Measurements from ENCODE around the gene SEC63.

Gene SEC63

GRCh38 chr6:107845777-107846176, 112.2 kb downstream of the SEC63 start:
- TF ChIP-seq CSDC2 (CRISPR knock-in tag; IDR thresholded peaks at IDR 0.05) (no peak), ZNF565 (CRISPR knock-in tag; conservative IDR thresholded peaks at IDR 0.05; ENCODE audit: low read depth) (no peak), TOX (CRISPR knock-in tag; IDR thresholded peaks at IDR 0.05; ENCODE audit: borderline replicate concordance) (no peak), ZFP30 (CRISPR knock-in tag; IDR thresholded peaks at IDR 0.05) (no peak), POU6F1 (CRISPR knock-in tag; IDR thresholded peaks at IDR 0.05; ENCODE audit: borderline replicate concordance, low read depth) (no peak), TCF4 (CRISPR knock-in tag; IDR thresholded peaks at IDR 0.05; ENCODE audit: borderline replicate concordance) (no peak), ZNF70 (CRISPR knock-in tag; IDR thresholded peaks at IDR 0.05) (no peak), SNAI2 (CRISPR knock-in tag; IDR thresholded peaks at IDR 0.05) (no peak), ISL1 (CRISPR knock-in tag; IDR thresholded peaks at IDR 0.05) (no peak), ARNTL (CRISPR knock-in tag; IDR thresholded peaks at IDR 0.05; ENCODE audit: borderline replicate concordance, low read depth) (no peak), ZFP3 (CRISPR knock-in tag; IDR thresholded peaks at IDR 0.05) (no peak), GLIS3 (CRISPR knock-in tag; IDR thresholded peaks at IDR 0.05) (no peak), PATZ1 (CRISPR knock-in tag; IDR thresholded peaks at IDR 0.05; ENCODE audit: borderline replicate concordance) (no peak), ZC3H10 (CRISPR knock-in tag; IDR thresholded peaks at IDR 0.05) (no peak), OSR1 (CRISPR knock-in tag; IDR thresholded peaks at IDR 0.05) (no peak), PPARA (CRISPR knock-in tag; IDR thresholded peaks at IDR 0.05; ENCODE audit: borderline replicate concordance) (no peak), ZNF8 (CRISPR knock-in tag; IDR thresholded peaks at IDR 0.05) (no peak), BACH2 (CRISPR knock-in tag; IDR thresholded peaks at IDR 0.05; ENCODE audit: borderline replicate concordance) (no peak)
- TF ChIP-seq, protein P1, sequence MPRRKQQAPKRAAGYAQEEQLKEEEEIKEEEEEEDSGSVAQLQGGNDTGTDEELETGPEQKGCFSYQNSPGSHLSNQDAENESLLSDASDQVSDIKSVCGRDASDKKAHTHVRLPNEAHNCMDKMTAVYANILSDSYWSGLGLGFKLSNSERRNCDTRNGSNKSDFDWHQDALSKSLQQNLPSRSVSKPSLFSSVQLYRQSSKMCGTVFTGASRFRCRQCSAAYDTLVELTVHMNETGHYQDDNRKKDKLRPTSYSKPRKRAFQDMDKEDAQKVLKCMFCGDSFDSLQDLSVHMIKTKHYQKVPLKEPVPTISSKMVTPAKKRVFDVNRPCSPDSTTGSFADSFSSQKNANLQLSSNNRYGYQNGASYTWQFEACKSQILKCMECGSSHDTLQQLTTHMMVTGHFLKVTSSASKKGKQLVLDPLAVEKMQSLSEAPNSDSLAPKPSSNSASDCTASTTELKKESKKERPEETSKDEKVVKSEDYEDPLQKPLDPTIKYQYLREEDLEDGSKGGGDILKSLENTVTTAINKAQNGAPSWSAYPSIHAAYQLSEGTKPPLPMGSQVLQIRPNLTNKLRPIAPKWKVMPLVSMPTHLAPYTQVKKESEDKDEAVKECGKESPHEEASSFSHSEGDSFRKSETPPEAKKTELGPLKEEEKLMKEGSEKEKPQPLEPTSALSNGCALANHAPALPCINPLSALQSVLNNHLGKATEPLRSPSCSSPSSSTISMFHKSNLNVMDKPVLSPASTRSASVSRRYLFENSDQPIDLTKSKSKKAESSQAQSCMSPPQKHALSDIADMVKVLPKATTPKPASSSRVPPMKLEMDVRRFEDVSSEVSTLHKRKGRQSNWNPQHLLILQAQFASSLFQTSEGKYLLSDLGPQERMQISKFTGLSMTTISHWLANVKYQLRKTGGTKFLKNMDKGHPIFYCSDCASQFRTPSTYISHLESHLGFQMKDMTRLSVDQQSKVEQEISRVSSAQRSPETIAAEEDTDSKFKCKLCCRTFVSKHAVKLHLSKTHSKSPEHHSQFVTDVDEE (CRISPR knock-in tag; IDR thresholded peaks at IDR 0.05) = no peak
- TF ChIP-seq, protein P2, sequence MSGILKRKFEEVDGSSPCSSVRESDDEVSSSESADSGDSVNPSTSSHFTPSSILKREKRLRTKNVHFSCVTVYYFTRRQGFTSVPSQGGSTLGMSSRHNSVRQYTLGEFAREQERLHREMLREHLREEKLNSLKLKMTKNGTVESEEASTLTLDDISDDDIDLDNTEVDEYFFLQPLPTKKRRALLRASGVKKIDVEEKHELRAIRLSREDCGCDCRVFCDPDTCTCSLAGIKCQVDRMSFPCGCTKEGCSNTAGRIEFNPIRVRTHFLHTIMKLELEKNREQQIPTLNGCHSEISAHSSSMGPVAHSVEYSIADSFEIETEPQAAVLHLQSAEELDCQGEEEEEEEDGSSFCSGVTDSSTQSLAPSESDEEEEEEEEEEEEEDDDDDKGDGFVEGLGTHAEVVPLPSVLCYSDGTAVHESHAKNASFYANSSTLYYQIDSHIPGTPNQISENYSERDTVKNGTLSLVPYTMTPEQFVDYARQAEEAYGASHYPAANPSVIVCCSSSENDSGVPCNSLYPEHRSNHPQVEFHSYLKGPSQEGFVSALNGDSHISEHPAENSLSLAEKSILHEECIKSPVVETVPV (CRISPR knock-in tag; IDR thresholded peaks at IDR 0.05) = no peak
- no peak for ATAC-seq

- no peak for TF ChIP-seq ZC3H10 (CRISPR knock-in tag; IDR thresholded peaks at IDR 0.05)
- TF ChIP-seq ISL1 (CRISPR knock-in tag; IDR thresholded peaks at IDR 0.05) = no peak
- no peak for TF ChIP-seq ZNF70 (CRISPR knock-in tag; IDR thresholded peaks at IDR 0.05)
- TF ChIP-seq ZNF565 (CRISPR knock-in tag; conservative IDR thresholded peaks at IDR 0.05; ENCODE audit: low read depth) = no peak
- no peak for TF ChIP-seq ARNTL (CRISPR knock-in tag; IDR thresholded peaks at IDR 0.05; ENCODE audit: borderline replicate concordance, low read depth)
- TF ChIP-seq ZFP3 (CRISPR knock-in tag; IDR thresholded peaks at IDR 0.05) = no peak
- no peak for ATAC-seq
These were observed 114.6 kb downstream of the SEC63 start for GRCh38 chr6:107843400-107843799.

DNA sequence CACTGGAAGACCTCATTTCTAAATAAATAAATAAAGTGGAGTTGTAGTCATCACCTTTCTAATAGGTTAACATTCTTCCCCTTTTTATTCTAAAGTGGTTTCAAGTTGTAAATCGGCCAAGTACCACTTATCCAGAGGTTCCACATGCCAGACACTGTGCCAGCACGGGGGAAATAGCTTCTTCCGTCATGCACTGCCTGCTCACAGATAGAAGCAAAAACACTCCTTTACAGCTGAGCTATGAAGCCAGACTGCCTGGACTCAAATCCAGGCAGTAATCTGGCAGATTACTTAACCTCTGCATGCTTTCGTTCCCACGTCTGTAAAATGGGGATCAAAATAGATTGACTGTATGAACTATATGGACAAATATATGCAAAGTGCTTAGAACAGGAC, 116.7 kb downstream of the SEC63 start:
- ATAC-seq = no peak
- no peak for TF ChIP-seq PPARA (CRISPR knock-in tag; IDR thresholded peaks at IDR 0.05; ENCODE audit: borderline replicate concordance)
- no peak for TF ChIP-seq RARB (CRISPR knock-in tag; IDR thresholded peaks at IDR 0.05)
- no peak for TF ChIP-seq ZC3H10 (CRISPR knock-in tag; IDR thresholded peaks at IDR 0.05)
- TF ChIP-seq SNAI2 (CRISPR knock-in tag; IDR thresholded peaks at IDR 0.05) = no peak
- no peak for TF ChIP-seq OSR1 (CRISPR knock-in tag; IDR thresholded peaks at IDR 0.05)
- no peak for TF ChIP-seq BACH2 (CRISPR knock-in tag; IDR thresholded peaks at IDR 0.05; ENCODE audit: borderline replicate concordance)
- no peak for TF ChIP-seq ISL1 (CRISPR knock-in tag; IDR thresholded peaks at IDR 0.05)
- no peak for TF ChIP-seq CREB5 (CRISPR knock-in tag; IDR thresholded peaks at IDR 0.05; ENCODE audit: low read depth)
- no peak for TF ChIP-seq PATZ1 (CRISPR knock-in tag; IDR thresholded peaks at IDR 0.05; ENCODE audit: borderline replicate concordance)
- no peak for TF ChIP-seq ZFP3 (CRISPR knock-in tag; IDR thresholded peaks at IDR 0.05)
- TF ChIP-seq GLIS3 (CRISPR knock-in tag; IDR thresholded peaks at IDR 0.05) = no peak
- TF ChIP-seq ZNF70 (CRISPR knock-in tag; IDR thresholded peaks at IDR 0.05) = no peak
- no peak for TF ChIP-seq ZFP30 (CRISPR knock-in tag; IDR thresholded peaks at IDR 0.05)

Data from SK-N-SH treated with all-trans-retinoic acid at 6 μM for 48 hours (cell line).